Stimulated activated CD4-positive, alpha-beta T cell treated with anti-CD3 and anti-CD28 coated beads, Interleukin-4, amount 100 ng/mL, for 1 hour (primary cell): ENCODE data around the gene DAND5.
A peak's percentile ranks its signal among the peaks of the same experiment; 100 is the strongest.

Source experiments
- DNase-seq: peaks from one replicate; pipeline ENCODE4 v3.0.0-alpha.2; 2020

The DAND5 gene

GRCh38 chr19:12969292-12969988 is at the start of gene DAND5:
Gene DAND5 (plus strand): TSS chr19:12969576. CDS start chr19:12969661, 85 bp downstream.
- no peak for DNase-seq

- no peak for DNase-seq
Observed at GRCh38 chr19:12921047-12921446, 48.3 kb upstream of the DAND5 start.

GRCh38 chr19:12922959-12923358 is 46.4 kb upstream of the DAND5 start:
- no peak for DNase-seq

DNA sequence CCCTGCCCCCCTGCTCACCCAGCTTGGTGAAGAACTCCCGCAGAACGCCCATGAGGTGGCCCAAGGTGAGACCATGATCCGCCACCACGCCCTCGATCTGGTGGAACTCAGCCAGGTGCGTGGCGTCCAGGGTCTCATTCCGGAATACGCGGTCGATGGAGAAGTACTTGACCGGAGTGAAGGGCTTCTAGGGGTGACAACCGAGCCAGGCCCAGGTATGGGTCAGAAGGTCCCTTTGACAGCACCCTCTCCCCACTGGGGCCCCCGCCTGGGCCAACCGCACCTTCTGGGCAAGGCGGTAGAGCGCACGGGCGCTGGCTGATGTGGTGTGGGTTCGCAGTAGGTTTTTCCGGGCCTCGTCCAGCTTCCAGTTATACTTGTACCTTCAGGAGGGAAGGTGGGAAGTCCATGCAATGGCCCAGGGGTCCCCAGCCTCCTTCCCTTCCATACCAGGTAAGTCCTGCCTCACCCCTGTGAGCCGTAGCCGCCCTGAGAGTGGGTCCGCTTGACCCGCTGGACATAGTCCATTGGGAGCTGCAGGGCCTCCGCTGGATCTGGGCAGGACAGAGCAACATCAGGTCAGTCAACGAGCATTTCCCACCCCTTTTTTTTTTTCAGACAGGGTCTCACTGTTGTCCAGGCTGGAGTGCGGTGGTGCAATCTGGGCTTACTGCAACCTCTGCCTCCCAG is 44.6 kb upstream of the DAND5 start:
- no peak for DNase-seq

DNA sequence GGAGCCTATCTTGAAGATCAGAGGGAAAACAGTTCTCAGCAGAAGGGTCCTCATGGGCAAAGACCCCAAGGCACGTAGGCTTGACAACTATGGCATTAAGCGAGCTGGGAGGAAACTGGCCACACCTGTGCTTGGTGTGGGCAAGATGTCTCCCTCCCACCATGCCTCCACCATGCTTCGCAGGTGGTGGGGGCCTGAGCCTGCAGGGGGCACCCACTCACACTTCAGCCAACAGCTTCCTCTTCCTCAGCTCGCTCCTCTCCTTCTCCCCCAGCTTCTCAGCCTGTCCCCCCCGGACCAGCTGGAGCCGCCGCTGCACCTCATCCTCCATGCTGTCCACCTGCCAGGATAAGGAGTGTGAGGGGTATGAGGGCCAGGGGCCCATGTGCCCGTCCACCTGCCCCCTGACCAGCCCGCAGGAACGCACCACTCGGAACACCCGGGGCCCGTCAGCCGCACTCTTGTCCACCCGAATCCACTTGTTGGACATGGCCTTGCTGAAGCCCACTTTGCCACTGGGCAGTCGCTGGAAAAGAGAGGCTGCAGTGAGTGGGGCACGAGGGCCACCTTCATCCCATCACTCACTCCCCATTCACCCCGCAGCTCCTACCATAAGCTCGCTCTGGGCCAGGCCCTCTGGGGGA is 39.3 kb upstream of the DAND5 start:
- no peak for DNase-seq

GRCh38 chr19:12932392-12933286 is 36.7 kb upstream of the DAND5 start:
- DNase-seq: no peak

DNA sequence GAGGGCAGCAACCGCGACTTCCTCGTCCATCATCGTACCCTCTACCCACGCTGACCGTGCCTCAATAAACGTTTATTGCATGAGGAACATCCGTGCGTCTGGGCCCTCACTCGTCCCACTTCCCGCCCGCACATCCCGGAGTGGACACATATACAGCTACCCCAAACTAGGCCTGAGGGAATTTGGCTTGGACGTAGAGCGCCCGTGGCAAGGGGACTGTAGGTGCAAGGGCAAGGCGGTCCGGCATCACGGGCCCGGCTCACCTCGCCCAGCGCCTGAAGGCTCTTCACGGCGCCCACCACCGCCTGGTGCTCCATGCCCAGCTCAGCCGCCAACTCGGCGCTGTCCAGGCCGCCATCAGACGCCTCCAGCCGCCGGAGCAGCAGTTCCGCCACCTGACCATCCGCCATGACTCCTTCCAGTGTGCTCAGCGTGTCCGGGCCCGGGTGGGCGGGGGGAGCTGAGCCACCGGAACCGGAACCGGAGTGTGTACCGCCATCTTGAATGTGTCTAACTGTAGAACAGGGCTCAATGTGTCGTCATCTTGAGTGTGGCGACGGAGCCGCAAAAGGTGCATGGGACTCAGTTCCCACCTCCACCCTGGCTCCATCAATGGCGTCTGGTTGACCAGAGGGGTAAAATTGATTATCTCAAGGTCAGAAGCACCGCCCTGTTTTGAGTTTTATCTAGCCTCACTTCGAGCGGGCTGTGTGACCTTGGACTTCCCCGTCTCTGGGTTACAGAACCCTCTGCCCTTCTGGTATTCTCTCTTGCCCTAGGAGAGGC is 35.9 kb upstream of the DAND5 start, which contains the start of gene FARSA:
TSS of gene FARSA (minus strand) at position 425 of the 786 bp plus-strand sequence. CDS start at position 410, 15 bp downstream.
- peak; percentile 87 for DNase-seq

DNA sequence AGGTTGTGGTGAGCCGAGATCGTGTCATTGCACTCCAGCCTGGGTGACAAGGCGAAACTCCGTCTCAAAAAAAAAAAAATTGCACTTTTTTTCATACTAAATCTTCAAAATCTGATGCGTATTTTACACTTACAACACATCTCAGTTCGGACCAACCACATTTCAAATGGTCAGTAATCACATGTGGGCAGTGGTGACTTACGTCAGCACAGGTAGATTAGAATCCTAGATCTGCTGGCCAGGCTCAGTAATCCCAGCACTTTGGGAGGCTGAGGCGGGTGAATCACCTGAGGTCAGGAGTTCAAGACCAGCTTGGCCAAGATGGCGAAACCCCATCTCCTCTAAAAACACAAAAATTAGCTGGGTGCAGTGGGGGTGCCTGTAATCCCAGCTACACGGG is 34.3 kb upstream of the DAND5 start:
- no peak for DNase-seq

GRCh38 chr19:12936582-12936981 is 32.8 kb upstream of the DAND5 start:
- no peak for DNase-seq

DNA sequence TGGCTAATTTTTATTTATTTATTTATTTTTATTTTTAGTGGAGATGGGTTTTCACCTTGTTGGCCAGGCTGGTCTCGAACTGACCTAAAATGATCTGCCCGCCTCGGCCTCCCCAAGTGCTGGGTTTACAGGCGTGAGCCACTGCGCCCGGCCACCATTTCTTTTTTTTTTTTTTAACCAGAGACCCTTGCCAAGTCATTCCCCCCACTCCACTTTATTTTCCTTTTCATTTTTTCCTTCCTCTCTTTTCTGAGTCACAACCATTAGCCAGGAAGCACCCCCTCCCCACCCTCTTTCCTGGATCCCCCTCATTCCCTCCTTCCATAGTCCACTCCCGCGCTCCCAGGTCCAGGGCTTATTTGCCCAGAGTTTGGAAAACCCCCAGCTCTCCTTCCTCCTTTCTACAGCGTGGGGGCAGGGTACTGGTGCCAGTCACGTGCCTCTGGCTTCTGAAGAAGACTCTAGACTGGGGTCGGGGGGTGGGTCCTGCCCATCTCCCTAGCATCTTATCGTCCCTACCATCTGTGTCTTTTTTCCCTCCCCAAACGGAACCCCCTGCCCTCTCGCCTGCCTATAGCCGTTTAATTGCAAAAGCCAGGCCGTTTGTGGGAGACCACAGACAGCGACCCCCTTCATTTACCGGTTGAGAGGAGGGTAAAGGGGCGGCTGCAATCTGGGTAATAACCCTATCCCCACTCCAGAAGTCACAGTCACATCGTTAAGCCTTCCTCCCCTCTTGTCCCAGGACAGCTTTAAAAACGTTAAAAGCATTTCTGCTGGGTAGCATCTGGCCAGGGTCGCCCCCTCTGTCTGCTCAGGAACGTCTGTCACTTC is 32.1 kb upstream of the DAND5 start:
- DNase-seq: no peak

DNA sequence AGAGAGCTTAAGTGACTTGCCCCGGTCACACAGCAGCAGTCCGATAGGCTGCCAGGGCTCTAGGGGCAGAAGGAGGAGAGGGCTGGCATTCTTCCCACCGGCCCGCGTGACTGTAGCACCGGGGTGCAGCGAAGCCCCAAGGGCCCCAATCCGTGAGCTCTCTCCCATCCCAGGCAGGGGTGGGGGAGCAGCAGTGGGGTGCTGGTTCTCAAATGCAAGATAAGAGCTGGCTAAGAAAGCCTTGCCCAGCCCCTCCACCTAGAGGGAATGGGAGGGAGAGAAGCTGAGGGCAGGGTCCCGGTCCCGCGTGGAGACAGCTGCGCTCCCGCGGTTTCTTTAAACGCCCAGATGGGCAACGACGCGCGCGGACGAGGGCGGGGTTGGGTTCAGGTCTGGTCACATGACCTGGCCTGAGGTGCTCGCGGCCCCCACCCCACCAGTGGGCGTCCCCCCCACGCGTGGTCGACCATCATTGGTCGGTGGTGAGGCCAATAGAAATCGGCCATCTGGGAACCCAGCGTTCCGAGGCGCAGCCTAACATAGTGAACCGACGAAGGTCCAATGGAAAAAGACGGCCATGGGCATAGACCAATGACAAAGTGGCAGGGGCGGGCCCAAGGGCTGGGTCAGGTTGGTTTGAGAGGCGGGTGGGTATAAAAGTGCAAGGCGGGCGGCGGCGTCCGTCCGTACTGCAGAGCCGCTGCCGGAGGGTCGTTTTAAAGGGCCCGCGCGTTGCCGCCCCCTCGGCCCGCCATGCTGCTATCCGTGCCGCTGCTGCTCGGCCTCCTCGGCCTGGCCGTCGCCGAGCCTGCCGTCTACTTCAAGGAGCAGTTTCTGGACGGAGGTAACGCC is 31.2 kb upstream of the DAND5 start, which contains the start of gene CALR:
TSS of gene CALR (plus strand) at position 683 of the 852 bp plus-strand sequence. CDS start at position 754, 71 bp downstream.
- DNase-seq: peak; percentile 99

DNA sequence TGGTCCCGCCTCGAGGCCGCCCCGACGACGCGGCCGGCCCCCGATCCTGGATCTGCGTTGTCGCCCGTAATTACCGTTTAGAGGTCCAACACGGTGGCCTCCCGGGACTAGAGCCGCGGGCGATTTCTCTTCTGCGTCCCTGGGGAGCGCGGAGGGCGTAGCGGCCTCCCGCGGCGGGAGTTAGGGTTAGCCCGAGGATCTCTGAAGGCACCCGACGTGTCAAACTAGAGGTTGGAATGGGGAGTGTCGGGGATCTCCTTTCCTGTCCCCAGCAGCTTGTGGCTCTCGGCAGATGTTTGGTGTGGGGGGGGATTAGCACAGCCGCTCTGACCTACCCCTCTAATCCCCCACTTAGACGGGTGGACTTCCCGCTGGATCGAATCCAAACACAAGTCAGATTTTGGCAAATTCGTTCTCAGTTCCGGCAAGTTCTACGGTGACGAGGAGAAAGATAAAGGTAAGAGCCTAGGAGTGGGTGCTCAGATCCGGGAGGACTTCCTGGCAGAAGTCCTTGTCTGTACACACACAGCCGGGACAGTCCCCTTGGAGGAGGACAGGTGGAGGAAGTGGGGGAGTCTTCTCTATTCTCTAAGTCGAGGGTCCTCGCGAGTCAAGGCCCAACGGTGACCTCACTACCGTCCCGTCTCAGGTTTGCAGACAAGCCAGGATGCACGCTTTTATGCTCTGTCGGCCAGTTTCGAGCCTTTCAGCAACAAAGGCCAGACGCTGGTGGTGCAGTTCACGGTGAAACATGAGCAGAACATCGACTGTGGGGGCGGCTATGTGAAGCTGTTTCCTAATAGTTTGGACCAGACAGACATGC is 30.4 kb upstream of the DAND5 start:
- peak; percentile 45 for DNase-seq

- DNase-seq: no peak
Observed at GRCh38 chr19:12939975-12940423, 29.4 kb upstream of the DAND5 start.

DNA sequence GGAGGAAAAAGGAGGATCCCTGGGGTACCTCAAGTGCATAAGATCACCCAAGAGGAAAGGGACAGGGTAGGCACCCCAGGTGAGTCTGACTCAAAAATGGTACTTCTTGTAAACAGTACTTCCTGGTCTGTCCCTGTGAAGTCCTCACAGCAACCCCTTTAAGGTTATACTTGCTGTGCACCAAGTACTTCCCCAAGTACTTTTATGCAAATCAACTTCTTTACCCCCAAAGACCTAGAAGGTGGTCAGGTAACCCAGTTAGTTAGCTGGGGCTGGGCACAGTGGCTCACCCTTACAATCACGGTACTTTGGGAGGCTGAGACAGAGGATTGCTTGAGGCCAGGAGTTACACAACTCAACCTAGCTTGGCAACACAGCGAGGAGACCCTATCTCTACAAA is 28.5 kb upstream of the DAND5 start:
- DNase-seq: no peak

- DNase-seq: no peak
Observed at GRCh38 chr19:12943437-12944044, 25.8 kb upstream of the DAND5 start.

- no peak for DNase-seq
Observed at GRCh38 chr19:12944104-12944674, 25.2 kb upstream of the DAND5 start.

- peak; percentile 99 for DNase-seq
Observed at GRCh38 chr19:12945479-12946091, 23.8 kb upstream of the DAND5 start, which contains the start of gene RAD23A. Gene RAD23A (plus strand): TSS chr19:12945862. CDS start chr19:12945949, 87 bp downstream.
